Mesothelial cell of epicardium (in vitro differentiated cells): ENCODE data around the gene CDK6. TPM values are rescaled to one million over a fixed set of nuclear protein-coding genes. Genes with fewer than 3 reads are reported as not detected.
A peak's percentile ranks its signal among the peaks of the same experiment; 100 is the strongest.

Experiments
- DNase-seq, 2 experiments: peaks; one replicate each; pipeline ENCODE4 v3.0.0; 2021; ENCODE audit warnings: low spot score in 2 of 2; ENCODE audit not compliant: unreplicated experiment in 2 of 2
- H3K27ac Mint-ChIP-seq: 2 replicates; pipeline ENCODE4 v1.8.0; 2021; ENCODE audit warnings: mixed read lengths
- H3K27me3 Mint-ChIP-seq: 2 replicates; pipeline ENCODE4 v1.8.0; 2021; ENCODE audit warnings: low read depth, mixed read lengths
- H3K36me3 Mint-ChIP-seq: 2 replicates; pipeline ENCODE4 v1.8.0; 2021; ENCODE audit warnings: mixed read lengths
- H3K4me1 Mint-ChIP-seq: 2 replicates; pipeline ENCODE4 v1.8.0; 2021; ENCODE audit warnings: mixed read lengths
- H3K4me3 Mint-ChIP-seq: 2 replicates; pipeline ENCODE4 v1.8.0; 2021; ENCODE audit warnings: mild to moderate bottlenecking, moderate library complexity, mixed read lengths
- H3K9me3 Mint-ChIP-seq: 2 replicates; pipeline ENCODE4 v1.8.0; 2021; ENCODE audit warnings: mixed read lengths
- CTCF ChIP-seq: fragments of 200-600 bp; sonication (generic); IDR thresholded peaks from one replicate; pipeline ENCODE4 v1.5.0; 2021; ENCODE audit warnings: antibody characterized with exemption; ENCODE audit not compliant: unreplicated experiment
- total RNA-seq: library from RNA; stranded (reverse); gene quantifications from 3 replicates; pipeline ENCODE4 v1.2.1, GENCODE V29; 2021

CDK6 gene
- total RNA-seq, 1 donor from 2014 or later = 138 TPM

- no peaks in the 10 kb centered on the region for H3K27me3 Mint-ChIP-seq
Measured at GRCh38 chr7:92830532-92831110, 5.8 kb downstream of the CDK6 start.

GRCh38 chr7:92830027-92830426, 6.3 kb downstream of the CDK6 start:
- Mint-ChIP-seq H3K4me1 (peaks cover 66% of the 10 kb centered on the region), H3K36me3 (peaks cover 3% of the 10 kb centered on the region), H3K4me3 (peak overlapping the region; percentile 87), H3K27me3 (no peaks in the 10 kb centered on the region), H3K9me3 (no peaks in the 10 kb centered on the region), H3K27ac (peak overlapping the region; percentile 92)
- no peak for DNase-seq
- no peak for TF ChIP-seq CTCF

More at GRCh38 chr7:92830532-92831110, 5.8 kb downstream of the CDK6 start:
- no peak for DNase-seq
- Mint-ChIP-seq H3K9me3 (no peaks in the 10 kb centered on the region), H3K4me3 (peak overlapping the region; percentile 87), H3K27ac (peak overlapping the region; percentile 92), H3K4me1 (peaks cover 62% of the 10 kb centered on the region), H3K36me3 (peaks cover 3% of the 10 kb centered on the region)
- TF ChIP-seq CTCF = no peak

GRCh38 chr7:92827464-92828120, 8.8 kb downstream of the CDK6 start:
- peaks cover 8% of the 10 kb centered on the region for H3K36me3 Mint-ChIP-seq
- TF ChIP-seq CTCF = no peak
- H3K27ac Mint-ChIP-seq = peak overlapping the region; percentile 47
- H3K4me3 Mint-ChIP-seq = no peak overlapping the region
- H3K27me3 Mint-ChIP-seq = no peaks in the 10 kb centered on the region
- no peak for DNase-seq
- H3K9me3 Mint-ChIP-seq = peaks cover 4% of the 10 kb centered on the region
- peaks cover 74% of the 10 kb centered on the region for H3K4me1 Mint-ChIP-seq

GRCh38 chr7:92826258-92826938, 10.0 kb downstream of the CDK6 start:
- Mint-ChIP-seq H3K27ac (peak overlapping the region; percentile 9), H3K4me3 (no peak overlapping the region), H3K27me3 (no peaks in the 10 kb centered on the region), H3K4me1 (peaks cover 62% of the 10 kb centered on the region), H3K9me3 (peaks cover 7% of the 10 kb centered on the region), H3K36me3 (peaks cover 10% of the 10 kb centered on the region)
- no peak for TF ChIP-seq CTCF
- DNase-seq = no peak

GRCh38 chr7:92824901-92825480, 11.4 kb downstream of the CDK6 start:
- peaks cover 48% of the 10 kb centered on the region for H3K4me1 Mint-ChIP-seq
- no peak overlapping the region for H3K4me3 Mint-ChIP-seq
- H3K9me3 Mint-ChIP-seq = peaks cover 11% of the 10 kb centered on the region
- no peaks in the 10 kb centered on the region for H3K27me3 Mint-ChIP-seq
- H3K36me3 Mint-ChIP-seq = peaks cover 14% of the 10 kb centered on the region
- no peak for DNase-seq
- peak overlapping the region; percentile 67 for H3K27ac Mint-ChIP-seq
- no peak for TF ChIP-seq CTCF
